ENCODE data around the gene FGF21.

GRCh38 chr19:48737360-48737998 lies 17.8 kb upstream of the FGF21 start:
- TF ChIP-seq, protein P1, sequence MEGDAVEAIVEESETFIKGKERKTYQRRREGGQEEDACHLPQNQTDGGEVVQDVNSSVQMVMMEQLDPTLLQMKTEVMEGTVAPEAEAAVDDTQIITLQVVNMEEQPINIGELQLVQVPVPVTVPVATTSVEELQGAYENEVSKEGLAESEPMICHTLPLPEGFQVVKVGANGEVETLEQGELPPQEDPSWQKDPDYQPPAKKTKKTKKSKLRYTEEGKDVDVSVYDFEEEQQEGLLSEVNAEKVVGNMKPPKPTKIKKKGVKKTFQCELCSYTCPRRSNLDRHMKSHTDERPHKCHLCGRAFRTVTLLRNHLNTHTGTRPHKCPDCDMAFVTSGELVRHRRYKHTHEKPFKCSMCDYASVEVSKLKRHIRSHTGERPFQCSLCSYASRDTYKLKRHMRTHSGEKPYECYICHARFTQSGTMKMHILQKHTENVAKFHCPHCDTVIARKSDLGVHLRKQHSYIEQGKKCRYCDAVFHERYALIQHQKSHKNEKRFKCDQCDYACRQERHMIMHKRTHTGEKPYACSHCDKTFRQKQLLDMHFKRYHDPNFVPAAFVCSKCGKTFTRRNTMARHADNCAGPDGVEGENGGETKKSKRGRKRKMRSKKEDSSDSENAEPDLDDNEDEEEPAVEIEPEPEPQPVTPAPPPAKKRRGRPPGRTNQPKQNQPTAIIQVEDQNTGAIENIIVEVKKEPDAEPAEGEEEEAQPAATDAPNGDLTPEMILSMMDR (IDR thresholded peaks at IDR 0.05), result no peak
- no peak for TF ChIP-seq POLR2A (IDR thresholded peaks at IDR 0.05)
